Stimulated activated CD8-positive, alpha-beta memory T cell treated with anti-CD3 and anti-CD28 coated beads, Interleukin-12 subunit alpha, Interleukin-12 subunit beta, amount 100 ng/mL, for 24 hours (primary cell): Measurements from ENCODE around the gene CDKL4.
"Not testable (repeated sequence)": the region's sequence is repeated elsewhere in the genome, so short reads cannot be mapped to it uniquely, and the experiment has no call there.

Experiments used
- DNase-seq: peaks from one replicate; pipeline ENCODE4 v3.0.0-alpha.2; 2020; ENCODE audit errors: extremely low read depth

Gene CDKL4

DNA sequence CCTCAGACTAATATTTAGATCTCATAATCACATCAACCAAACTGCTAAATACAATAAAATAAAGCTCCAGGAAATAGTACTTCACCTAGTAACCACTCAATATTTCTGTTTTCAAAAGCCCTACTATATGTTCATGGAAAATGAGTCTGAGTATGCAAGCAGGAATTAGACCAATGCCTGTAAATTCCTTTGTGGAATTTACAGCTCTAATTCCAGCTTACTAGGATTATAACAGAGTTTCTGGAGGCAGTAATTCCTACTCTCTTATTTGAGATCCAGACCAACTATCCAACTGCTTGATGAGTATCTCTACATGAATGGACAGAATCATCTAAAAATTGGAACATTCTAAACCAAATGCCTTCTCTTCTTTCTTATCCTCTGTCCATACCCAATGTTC is 11.6 kb downstream of the CDKL4 start:
- DNase-seq = no peak

DNA sequence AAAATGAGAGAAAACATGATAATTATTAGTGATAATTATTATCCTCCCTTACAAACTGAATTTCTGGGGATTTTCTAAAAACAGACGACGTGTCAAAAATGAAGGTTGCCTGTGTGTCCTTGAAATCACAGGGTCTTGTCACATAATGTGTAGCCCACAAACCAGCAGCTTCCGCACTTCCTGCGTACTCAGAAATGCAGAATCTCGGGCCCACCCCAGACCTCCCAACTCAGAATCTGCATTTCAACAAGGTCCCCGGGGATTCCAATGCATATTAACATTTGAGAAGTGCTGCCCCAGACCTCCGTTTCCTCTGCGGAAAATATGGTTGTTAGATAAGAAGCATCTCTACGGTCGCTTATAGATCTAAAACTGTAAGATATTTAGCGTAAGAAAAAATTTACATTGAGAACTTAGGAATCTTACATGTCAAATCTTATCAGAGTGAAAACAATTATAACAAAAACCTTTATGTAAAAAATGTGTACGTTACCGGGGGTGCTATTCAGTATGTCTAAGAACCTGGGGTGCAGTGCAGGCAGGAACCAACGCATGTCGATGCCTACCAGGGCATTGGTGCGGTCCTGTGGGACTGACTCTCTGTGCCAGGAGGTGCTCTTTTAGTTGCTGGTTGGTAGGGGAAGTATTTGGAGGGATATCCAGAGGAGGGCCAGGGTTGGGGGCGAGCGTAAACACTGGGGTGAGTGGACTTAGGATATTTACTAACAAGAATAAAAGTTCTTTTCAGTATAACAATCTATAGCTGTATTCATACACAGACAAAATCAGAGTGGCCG is 15.2 kb downstream of the CDKL4 start:
- no peak for DNase-seq

DNA sequence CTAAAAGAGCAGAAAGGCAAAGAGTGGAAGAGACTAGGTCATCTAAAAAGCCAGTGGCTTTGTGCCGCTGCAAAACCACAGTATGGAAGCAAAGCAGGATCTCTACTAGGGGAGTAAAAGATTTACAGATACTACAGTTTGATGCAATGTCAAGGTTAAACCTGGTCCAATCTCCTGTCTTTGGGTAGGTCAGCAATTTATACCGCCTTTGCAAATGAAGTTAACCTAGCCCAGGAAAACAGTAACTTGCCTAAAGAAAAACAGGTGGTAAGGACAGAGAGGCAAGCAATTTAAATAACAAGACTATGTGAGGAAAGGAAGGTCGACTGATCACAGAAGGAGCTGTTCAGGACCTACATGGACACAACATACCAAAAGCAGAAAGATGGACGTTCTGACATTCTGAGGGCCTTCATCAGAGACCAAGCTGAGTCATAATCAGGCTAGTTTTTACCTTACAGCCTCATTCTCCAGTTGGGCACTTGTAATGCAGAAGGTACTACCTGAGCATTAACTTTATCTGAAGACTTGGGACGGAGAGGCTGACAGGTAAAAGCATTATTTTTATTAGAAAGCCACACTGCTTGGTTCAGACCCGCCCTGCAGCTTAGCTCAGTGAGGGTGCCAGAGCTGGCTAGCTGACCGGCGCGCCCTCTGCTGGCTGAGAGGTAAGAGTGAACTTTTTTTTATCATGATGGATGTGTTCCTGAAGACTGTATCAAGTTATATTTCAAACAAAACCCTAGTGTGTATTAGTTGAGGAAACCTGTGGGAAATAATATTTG is 15.9 kb downstream of the CDKL4 start:
- DNase-seq = peak; percentile 51

DNA sequence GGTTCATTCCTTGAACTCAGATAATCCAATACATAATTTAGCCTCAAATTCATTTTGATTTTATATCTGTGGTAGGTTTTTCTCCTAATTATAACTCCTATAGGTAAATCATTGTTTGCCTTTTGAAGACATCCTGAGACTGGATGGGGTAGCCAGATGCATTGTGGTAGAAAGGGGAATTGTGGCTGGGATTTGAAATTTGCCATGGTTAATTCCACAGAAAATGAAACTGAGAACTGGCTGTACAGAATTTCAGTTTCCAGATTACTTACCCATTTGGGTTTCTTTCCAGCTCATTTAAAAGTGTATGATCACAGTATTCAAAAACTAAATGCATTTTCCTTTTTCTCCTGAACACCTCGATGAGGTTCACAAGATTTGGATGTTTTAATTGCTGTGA is 18.2 kb downstream of the CDKL4 start:
- no peak for DNase-seq

DNA sequence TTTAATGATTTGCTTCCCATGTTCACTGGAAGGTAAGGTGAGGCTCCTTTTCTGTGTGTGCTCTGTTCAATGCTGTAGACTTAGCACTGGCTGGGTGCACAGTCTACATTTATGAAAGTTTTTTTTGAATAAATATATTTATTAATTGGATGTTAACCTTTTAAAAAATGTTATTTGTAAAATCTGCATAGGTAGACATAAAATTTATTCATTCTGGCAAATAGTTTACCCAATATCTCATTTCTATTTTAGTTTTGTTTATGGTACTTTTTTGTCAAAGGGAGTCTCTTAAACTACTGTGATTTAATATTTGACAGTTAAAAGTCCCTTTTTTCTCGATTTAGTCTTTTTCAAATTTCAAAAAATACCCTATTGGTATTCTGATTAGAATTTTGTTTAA is 19.9 kb downstream of the CDKL4 start:
- no peak for DNase-seq

DNA sequence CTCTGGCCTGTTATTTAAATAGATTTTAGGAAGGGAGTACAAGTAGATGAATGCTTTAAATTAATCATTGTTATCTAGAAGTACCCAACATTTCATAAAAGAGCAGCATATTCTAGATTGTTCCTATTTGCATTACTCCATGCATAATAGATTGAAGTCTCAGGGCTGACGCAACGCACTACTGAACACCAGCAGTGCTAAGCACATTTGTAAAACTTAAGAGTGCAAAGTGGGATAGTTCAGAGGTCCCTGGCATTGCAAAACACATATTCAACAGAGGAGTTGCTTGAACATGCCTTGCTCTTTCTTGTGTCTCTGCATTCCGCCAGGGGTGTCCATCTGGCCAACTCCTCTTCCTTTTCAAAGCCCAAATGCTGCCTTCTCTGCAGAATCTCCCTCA is 22.3 kb downstream of the CDKL4 start:
- no peak for DNase-seq

GRCh38 chr2:39220136-39220535 is 23.6 kb downstream of the CDKL4 start:
- DNase-seq = no peak

DNA sequence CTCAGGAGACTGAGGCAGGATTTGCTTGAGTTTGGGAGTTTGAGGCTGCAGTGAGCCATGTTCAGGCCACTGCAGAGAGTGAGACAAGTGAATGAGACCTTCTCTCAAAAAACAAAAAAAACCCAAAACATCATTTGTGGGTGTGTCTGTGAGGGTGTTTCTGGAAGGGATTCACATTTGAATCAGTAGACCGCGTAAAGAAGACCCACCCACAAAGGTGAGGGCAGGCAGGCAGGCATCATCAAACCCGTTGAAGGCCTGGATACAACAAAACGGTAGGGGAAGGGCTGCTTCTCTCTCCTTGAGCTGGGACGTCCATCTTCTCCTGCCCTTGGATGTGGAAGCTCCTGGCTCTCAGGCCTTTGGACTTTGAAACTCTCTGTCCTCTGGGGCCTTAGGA is 25.4 kb downstream of the CDKL4 start:
- DNase-seq = no peak

DNA sequence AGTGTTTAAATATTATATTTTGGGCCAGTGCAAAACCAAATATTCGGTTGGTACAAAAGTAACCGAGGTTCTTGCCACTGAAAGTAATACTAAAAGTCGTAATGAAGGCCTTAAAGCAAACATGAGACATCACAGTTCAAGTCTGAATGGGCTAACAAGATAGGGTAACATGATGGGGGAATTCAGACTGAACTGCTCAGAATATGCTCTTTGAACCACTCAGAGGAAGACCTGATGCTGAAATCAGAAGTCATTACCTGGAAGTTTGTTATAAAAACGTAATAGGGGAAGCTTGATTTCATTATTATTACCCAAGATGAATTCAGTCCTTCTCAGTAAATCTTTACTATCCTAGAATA is 26.6 kb downstream of the CDKL4 start:
- DNase-seq = no peak

DNA sequence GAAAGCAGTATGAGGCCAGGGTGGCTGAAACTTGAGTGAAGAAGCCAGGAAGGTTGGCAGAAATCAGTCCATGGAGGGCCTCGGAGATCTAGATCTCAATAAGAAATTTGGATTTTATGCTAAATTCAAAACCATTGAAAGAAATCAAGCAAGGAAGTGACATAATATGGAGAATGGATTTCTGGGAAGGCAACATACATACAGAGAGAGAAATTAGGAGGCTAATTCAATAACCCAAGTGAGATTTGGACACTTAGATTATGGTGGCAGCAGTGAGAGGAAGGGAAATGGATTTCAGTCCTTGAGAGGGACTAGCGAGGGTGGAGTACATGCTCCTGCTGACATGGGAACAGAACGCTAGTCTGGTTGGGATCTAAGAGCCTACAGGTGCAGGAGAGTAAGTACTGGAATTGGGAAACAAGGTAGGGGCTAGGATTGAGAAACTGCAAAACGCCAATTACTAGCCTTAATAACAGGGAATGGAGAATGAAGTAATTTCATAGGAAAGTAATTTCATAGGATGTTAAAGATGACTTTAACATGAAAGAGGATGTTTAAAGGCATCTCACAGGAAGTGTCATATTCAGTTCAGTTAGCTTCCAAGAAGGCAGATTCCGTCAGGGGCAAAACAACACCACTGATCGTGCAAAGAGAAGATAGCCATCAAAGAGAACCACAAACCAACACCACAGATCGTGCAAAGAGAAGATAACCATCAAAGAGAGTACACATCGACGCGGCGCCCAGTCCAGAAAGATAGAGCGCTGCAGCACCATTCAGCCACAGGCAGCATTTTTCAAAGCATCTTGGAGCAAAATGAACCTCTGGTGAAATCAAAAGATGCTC is 27.2 kb downstream of the CDKL4 start:
- DNase-seq = peak; percentile 24

DNA sequence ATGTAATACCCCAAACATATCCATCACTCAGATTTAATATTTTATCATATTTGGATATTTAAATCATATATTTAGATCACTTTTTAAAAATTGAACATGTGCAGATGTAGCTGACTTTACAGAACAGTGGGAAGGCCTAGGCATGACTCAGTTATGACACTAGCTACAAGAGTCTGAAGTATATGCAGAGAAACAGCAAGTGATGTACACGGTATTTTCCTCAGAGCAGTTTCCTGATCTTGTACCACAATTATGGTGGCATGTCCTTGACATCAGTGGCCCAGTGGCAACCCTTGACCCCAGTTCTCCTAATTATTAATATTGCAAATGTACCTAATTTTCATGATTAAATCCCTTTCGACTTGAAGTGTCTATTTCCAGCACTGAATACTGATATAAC is 28.2 kb downstream of the CDKL4 start:
- no peak for DNase-seq

DNA sequence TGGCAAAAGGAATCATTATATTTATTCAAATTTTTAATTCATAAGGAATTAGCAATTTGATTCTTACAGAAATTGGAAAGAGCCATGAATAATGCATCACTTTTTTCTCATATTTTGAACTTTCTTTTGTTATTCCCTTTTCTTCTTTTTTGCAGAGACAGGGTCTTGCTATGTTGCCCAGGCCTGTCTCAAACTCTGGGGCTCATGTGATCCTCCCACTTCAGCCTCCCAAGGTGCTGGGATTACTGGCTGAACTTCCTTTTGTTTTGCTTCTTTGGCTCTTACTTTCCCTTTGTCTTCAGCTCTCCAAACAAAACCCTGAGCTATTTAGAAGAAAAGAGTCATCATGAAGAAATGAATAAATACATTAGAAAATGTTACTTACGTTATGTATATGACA is 30.8 kb downstream of the CDKL4 start:
- DNase-seq = no peak

- no peak for DNase-seq
Observed at GRCh38 chr2:39210846-39211245, 32.9 kb downstream of the CDKL4 start.

DNA sequence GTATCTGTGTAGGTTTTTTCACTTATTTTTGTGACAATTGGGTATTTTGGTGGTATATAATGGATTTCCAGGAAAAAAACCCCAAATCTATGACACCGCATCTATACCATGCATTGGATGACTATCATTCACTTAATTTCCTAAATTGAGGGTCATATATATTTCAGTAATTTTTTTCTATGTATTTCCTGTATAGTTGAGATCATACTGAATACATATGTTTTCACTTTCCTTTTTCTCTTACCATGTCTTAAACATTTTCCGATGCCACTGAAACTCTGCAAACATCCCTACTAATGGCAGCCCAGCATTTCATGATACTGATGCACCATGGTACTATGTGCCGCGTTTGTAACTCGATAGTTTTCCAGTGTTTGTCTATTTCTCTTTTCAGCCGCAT is 40.4 kb downstream of the CDKL4 start:
- no peak for DNase-seq

DNA sequence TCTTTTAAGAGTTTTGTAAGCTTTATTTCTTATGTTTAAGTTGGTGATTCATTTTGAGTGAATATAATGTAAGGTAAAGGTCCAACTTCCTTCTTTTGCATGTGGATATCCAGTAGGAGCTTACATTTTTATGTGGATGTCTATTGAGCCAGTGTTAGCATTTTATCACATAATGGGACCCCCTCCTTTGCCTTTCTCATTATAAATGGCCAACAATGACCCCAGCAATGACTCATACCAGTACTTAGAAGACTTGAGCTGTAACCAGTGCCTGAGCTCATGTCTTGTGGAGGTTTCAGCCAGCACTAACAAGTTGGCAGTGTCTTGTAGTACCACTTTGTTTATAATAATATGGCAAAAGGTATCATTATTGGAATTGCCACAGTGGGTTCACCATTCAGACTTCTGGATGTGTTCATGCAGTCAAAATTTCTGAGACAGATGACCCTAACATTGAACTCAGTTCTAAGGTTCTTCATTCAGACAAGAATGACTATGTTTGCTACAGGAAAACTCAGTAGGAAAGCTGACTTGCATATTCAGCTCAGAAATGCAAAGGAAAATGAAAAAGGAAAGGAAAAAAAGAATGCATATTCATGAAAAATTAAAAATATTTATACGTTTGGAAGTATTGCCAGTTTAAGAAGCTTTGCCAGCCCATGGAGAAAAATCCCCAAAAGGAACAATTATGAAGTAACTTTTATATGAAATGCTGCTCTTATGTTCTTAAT is 41.0 kb downstream of the CDKL4 start:
- no peak for DNase-seq

DNA sequence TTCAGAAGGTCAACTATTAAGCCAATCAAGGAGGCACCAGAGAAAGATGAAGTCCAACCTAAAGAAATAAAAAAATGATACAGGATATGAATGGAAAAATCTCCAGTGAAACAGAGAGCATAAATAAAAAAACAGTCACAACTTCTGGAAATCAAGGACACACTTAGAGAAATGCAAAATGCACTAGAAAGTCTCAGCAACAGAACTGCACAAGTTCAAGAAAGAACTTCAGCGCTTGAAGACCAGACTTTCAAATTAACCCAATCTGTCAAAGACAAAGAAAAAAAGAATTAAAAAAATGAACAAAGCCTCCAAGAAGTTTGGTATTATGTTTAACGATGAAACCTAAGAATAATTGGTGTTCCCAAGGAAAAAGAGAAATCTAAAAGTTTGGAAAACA is 46.8 kb downstream of the CDKL4 start:
- DNase-seq = not testable (repeated sequence)

DNA sequence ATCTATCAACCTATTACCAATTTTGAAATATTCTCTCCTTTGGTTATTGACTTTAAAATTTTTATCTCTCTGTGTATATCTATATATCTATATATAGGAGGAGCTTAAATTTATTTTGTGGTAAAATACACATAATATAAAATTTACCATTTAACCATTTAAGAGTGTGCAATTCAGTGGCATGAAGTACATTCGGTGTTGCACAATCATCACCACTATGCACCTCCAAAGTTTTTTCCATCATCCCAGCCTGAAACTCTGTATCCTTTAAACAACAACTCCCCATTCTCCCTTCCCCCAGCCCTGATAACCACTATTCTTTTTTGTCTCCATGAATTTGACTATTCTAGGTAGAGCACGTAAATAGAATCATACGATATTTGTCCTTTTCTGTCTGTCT is 49.1 kb downstream of the CDKL4 start:
- DNase-seq = no peak

DNA sequence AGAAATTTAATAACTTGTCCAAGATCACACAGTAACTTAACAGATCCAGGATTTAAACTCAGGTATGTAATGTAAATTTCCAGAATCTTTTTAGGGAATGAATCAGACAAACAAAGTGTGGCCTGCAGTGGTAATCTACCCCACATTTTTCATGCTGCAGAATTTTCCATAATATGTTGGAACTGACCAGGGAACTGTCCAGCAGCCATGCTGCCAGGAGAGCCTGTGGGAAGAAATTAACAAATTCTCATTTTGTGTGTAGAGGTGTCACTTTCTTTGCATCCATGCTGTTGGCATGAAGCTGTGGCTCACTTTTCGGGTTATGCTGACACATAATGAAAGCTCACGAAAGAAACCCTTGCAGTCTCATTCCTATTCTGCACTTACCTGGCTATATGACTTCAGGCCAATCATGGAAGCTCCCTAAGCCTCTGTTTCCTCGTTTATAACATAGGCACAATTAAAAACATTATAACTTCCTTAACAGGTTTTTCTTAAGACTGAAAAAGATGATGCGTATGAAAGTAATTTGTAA is 54.7 kb downstream of the CDKL4 start:
- DNase-seq = no peak

DNA sequence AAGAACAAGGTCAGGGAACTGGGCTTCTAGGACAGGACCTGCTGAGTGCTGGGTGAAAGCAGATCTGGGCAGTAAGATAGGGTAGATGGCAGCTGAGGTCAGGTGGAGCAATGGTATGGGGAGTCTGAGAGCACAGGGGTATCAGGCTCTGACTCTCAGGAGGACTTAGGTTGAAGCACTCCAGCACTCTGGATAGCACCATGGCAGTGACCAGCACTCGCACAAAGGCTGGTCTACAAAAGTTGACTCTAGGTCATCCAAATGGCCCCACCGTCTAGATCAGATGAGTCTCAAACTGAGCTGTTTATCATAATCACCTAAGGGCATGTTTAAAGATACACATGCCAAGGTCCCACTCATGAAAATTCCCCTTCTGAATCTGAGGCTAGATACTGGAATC is 60.1 kb downstream of the CDKL4 start:
- no peak for DNase-seq

- no peak for DNase-seq
Observed at GRCh38 chr2:39181297-39181696, 62.5 kb downstream of the CDKL4 start.
